GM18520 (cell line): Measurements from ENCODE around the gene GLDC.
"Not testable (repeated sequence)": the region's sequence is repeated elsewhere in the genome, so short reads cannot be mapped to it uniquely, and the experiment has no call there.

ENCODE experiments used
- ATAC-seq: cut with Tn5 transposase; IDR thresholded peaks from one replicate; pipeline ENCODE4 v1.9.1; 2021; ENCODE audit not compliant: unreplicated experiment

Gene GLDC

GRCh38 chr9:6645355-6646292 is at the start of gene GLDC:
Gene GLDC (minus strand): TSS chr9:6645729. CDS start chr9:6645499, 230 bp downstream.
- peak; percentile 84 for ATAC-seq

- ATAC-seq = no peak
Observed at GRCh38 chr9:6692881-6693361, 47.4 kb upstream of the GLDC start.

GRCh38 chr9:6692433-6692832 is 46.9 kb upstream of the GLDC start:
- ATAC-seq = no peak

DNA sequence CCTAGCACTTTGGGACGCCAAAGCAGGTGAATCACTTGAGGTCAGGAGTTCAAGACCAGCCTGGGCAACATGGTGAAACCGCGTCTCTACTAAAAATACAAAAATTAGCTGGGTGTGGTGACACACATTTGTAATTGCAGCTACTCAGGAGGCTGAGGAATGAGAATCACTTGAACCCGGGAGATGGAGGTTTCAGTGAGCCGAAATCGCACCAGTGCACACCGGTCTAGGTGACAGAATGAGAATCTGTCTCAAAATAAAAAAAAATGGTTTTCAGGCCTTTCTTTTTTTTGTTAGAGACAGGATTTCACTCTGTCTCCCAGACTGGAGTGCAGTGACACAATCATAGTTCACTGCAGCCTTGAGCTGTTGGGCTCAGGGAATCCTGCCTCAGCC is 45.1 kb upstream of the GLDC start:
- ATAC-seq = not testable (repeated sequence)

- ATAC-seq = no peak
Observed at GRCh38 chr9:6689893-6690674, 44.6 kb upstream of the GLDC start.

DNA sequence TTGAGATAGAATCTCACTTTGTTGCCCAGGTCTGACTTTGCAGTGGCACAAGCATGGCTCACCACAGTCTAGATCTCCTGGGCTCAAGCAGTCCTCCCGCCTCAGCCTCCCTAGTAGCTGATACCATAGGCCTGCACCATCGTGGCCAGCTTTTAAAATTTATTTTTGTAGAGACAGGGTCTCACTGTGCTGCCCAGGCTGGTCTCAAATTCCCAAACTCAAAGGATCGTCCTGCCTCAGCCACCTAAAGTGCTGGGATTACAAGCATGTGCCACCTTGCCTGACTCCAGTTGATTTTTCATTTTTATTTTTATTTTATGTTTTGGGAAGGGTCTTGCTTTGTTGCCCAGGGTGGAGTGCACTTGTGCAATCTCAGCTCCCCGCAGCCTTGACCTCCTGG is 41.7 kb upstream of the GLDC start:
- no peak for ATAC-seq

- ATAC-seq = no peak
Observed at GRCh38 chr9:6686396-6686795, 40.9 kb upstream of the GLDC start.

DNA sequence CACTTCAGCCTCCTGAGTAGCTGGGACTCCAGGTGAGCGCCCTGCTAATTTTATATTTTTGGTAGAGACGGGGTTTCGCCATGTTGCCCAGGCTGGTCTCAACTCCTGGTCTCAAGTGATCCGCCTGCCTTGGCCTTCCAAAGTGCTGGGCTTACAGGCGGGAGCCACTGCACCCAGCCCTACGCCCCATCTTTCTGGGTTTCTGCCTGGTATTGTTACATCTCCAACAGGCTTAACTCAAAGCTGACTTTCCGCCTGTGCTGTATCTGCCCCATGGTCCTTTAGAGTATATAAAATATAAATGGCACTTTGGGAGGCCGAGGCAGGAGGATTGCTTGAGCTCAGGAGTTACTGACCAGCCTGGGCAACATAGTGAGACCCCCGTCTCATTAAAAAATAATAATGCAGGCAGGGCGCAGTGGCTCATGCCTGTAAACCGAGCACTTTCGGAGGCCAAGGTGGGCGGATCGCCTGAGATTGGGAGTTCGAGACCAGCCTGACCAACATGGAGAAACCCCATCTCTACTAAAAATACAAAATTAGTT is 36.5 kb upstream of the GLDC start:
- ATAC-seq = no peak

GRCh38 chr9:6681147-6681956 is 35.8 kb upstream of the GLDC start:
- ATAC-seq = peak; percentile 55

GRCh38 chr9:6680797-6681146 is 35.2 kb upstream of the GLDC start:
- peak; percentile 8 for ATAC-seq

DNA sequence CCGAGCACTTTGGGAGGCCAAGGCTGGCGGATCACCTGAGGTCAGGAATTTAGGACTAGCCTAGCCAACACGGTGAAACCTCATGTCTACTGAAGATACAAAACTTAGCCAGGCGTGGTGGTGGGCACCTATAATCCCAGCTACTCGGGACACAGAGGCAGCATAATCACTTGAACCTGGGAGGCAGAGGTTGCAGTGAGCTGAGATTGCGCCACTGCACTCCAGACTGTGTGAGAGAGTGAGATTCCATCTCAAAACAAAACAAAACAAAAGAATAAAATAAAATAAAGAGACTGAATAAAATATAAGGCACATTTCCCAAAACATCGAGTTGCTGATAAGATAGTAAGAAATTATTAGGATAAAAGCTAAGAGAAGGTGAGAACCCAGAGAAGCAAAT is 32.3 kb upstream of the GLDC start:
- ATAC-seq = no peak

- ATAC-seq = no peak
Observed at GRCh38 chr9:6676254-6676921, 30.9 kb upstream of the GLDC start.

DNA sequence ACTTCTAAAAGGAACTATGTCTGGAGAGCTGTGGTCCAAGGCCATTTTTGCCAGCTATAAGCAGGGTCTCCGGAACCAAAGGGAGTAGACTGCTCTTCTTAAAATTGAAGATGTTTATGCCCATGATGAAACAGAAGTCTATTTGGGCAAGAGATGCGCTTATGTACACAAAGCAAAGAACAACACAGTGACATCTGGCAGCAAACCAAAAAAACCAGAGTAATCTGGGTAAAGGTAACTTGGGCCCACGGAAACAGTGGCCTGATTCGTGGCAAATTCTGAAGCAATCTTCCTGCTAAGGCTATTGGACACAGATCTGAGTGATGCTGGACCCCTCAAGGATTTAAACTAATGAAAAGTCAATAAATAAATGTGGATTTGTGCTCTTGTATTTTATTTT is 29.7 kb upstream of the GLDC start:
- ATAC-seq = no peak

- ATAC-seq = no peak
Observed at GRCh38 chr9:6673326-6674025, 27.9 kb upstream of the GLDC start.

- no peak for ATAC-seq
Observed at GRCh38 chr9:6672118-6672517, 26.6 kb upstream of the GLDC start.

GRCh38 chr9:6671416-6671815 is 25.9 kb upstream of the GLDC start:
- ATAC-seq = no peak

- no peak for ATAC-seq
Observed at GRCh38 chr9:6669881-6670280, 24.4 kb upstream of the GLDC start.

GRCh38 chr9:6667633-6668280 is 22.2 kb upstream of the GLDC start:
- no peak for ATAC-seq

DNA sequence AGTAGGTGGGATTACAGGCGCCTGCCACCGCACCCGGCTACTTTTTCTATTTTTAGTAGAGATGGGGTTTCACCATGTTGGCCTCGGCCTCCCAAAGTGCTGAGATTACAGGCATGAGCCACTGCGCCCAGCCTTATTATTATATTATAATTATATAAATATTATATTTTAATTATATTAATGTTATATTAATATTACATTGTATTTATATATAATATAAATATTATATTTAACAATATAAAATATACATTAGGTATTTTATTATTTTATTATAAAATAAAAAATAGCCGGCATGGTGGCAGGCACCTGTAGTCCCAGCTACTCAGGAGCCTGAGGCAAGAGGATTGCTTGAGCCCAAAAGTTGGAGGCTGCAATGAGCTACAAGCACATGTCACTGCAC is 21.6 kb upstream of the GLDC start:
- no peak for ATAC-seq
